Astrocyte (in vitro differentiated cells and primary cell): ENCODE measurements around the gene HES3. TPM values are rescaled to one million over a fixed set of nuclear protein-coding genes. Genes with fewer than 3 reads are reported as not detected.

Source experiments
- DNase-seq: peaks from one replicate; pipeline ENCODE4 v3.0.0-alpha.2; 2010; ENCODE audit warnings: low read depth
- FAIRE-seq: peaks from 2 replicates; lab custom pipeline; 2011; peaks lifted over from hg19 to GRCh38; lab: Jason Lieb, UNC
- H2AFZ ChIP-seq: 2 replicates; pipeline ENCODE4 v1.6.0; 2012; ENCODE audit warnings: low read depth, low read length, inconsistent platforms
- H3K27ac ChIP-seq: 2 replicates; pipeline ENCODE4 v1.5.1; 2011; ENCODE audit warnings: low read depth, low read length, inconsistent platforms
- H3K27me3 ChIP-seq: 2 replicates; pipeline ENCODE4 v1.6.0; 2011; ENCODE audit warnings: low read length, inconsistent platforms; ENCODE audit not compliant: insufficient read depth
- H3K36me3 ChIP-seq: 2 replicates; pipeline ENCODE4 v1.5.1; 2011; ENCODE audit warnings: low read length, inconsistent platforms; ENCODE audit not compliant: insufficient read depth
- H3K4me1 ChIP-seq: 2 replicates; pipeline ENCODE4 v1.5.1; 2011; ENCODE audit warnings: low read length, inconsistent platforms; ENCODE audit not compliant: insufficient read depth
- H3K4me2 ChIP-seq: 2 replicates; pipeline ENCODE4 v1.6.0; 2012; ENCODE audit warnings: low read length, inconsistent platforms
- H3K4me3 ChIP-seq: 2 replicates; pipeline ENCODE4 v1.5.1; 2011; ENCODE audit warnings: low read depth, mild to moderate bottlenecking, low read length, inconsistent platforms; ENCODE audit not compliant: insufficient read depth
- H3K79me2 ChIP-seq: 2 replicates; pipeline ENCODE4 v1.6.0; 2012; ENCODE audit warnings: mild to moderate bottlenecking, low read length, inconsistent platforms; ENCODE audit not compliant: insufficient read depth
- H3K9ac ChIP-seq: 2 replicates; pipeline ENCODE4 v1.6.0; 2012; ENCODE audit warnings: mild to moderate bottlenecking, low read length, inconsistent platforms
- H3K9me3 ChIP-seq: 2 replicates; pipeline ENCODE4 v1.5.1; 2012; ENCODE audit warnings: low read depth, mild to moderate bottlenecking, low read length, inconsistent platforms; ENCODE audit not compliant: insufficient read depth
- H4K20me1 ChIP-seq: 2 replicates; pipeline ENCODE4 v1.6.0; 2012; ENCODE audit warnings: low read length, inconsistent platforms; ENCODE audit not compliant: insufficient read depth
- H3K27ac Mint-ChIP-seq: one replicate; pipeline ENCODE4 v1.8.0; 2021; ENCODE audit warnings: mild to moderate bottlenecking, mixed read lengths; ENCODE audit not compliant: unreplicated experiment
- H3K27me3 Mint-ChIP-seq: one replicate; pipeline ENCODE4 v1.8.0; 2021; ENCODE audit warnings: low read depth, mixed read lengths; ENCODE audit not compliant: unreplicated experiment
- H3K36me3 Mint-ChIP-seq: one replicate; pipeline ENCODE4 v1.8.0; 2021; ENCODE audit warnings: low read depth, mixed read lengths; ENCODE audit not compliant: unreplicated experiment
- H3K4me1 Mint-ChIP-seq: one replicate; pipeline ENCODE4 v1.8.0; 2021; ENCODE audit warnings: low read depth, mixed read lengths; ENCODE audit not compliant: unreplicated experiment
- H3K4me3 Mint-ChIP-seq: one replicate; pipeline ENCODE4 v1.8.0; 2021; ENCODE audit warnings: mild to moderate bottlenecking, moderate library complexity, mixed read lengths; ENCODE audit not compliant: unreplicated experiment
- H3K9me3 Mint-ChIP-seq: one replicate; pipeline ENCODE4 v1.8.0; 2021; ENCODE audit warnings: mild to moderate bottlenecking, mixed read lengths; ENCODE audit not compliant: unreplicated experiment
- CTCF ChIP-seq: IDR thresholded peaks from 2 replicates; pipeline ENCODE4 v1.5.1; 2011; ENCODE audit warnings: low read depth, mild to moderate bottlenecking, inconsistent platforms, low read length, moderate library complexity; ENCODE audit not compliant: insufficient read depth
- EZH2 ChIP-seq: IDR thresholded peaks from 2 replicates; pipeline ENCODE4 v1.6.1; 2012; ENCODE audit warnings: mild to moderate bottlenecking, low read length, inconsistent platforms; ENCODE audit not compliant: insufficient read depth
- total RNA-seq: library from RNA; stranded (reverse); gene quantifications from 2 replicates; pipeline ENCODE4 v1.2.1, GENCODE V29; 2021

Gene HES3
- total RNA-seq, 1 donor from 2014 or later, result not detected

- Histone ChIP-seq H3K4me1 (peaks cover 13% of the 10 kb centered on the region), H3K27me3 (no peaks in the 10 kb centered on the region), H3K79me2 (peaks cover 45% of the 10 kb centered on the region), H4K20me1 (peaks cover 32% of the 10 kb centered on the region), H2AFZ (peak overlapping the region; percentile 82), H3K36me3 (peaks cover 11% of the 10 kb centered on the region), H3K9me3 (no peaks in the 10 kb centered on the region), H3K27ac (peak overlapping the region; percentile 85), H3K4me2 (peak overlapping the region; percentile 94), H3K9ac (peak overlapping the region; percentile 97), H3K4me3 (peak overlapping the region; percentile 98)
- no peak for FAIRE-seq
- Mint-ChIP-seq H3K27me3 (no peaks in the 10 kb centered on the region), H3K4me3 (peak overlapping the region; percentile 96), H3K4me1 (peaks cover 17% of the 10 kb centered on the region), H3K27ac (peak overlapping the region; percentile 89), H3K36me3 (peaks cover 4% of the 10 kb centered on the region), H3K9me3 (no peaks in the 10 kb centered on the region)
- TF ChIP-seq EZH2, result no peak
- TF ChIP-seq CTCF, result no peak
- no peak for DNase-seq
Observed at GRCh38 chr1:6200188-6200809, 43.7 kb upstream of the HES3 start.

- no peak for DNase-seq
- H2AFZ ChIP-seq, result no peak overlapping the region
- H3K27me3 ChIP-seq, result no peaks in the 10 kb centered on the region
- H3K27ac ChIP-seq, result no peak overlapping the region
- no peak for TF ChIP-seq EZH2
- no peak for TF ChIP-seq CTCF
- H3K79me2 ChIP-seq, result peaks cover 26% of the 10 kb centered on the region
- H3K9ac ChIP-seq, result no peak overlapping the region
- peaks cover 24% of the 10 kb centered on the region for H4K20me1 ChIP-seq
- Mint-ChIP-seq H3K4me1 (peaks cover 14% of the 10 kb centered on the region), H3K27ac (no peak overlapping the region), H3K36me3 (no peaks in the 10 kb centered on the region), H3K9me3 (no peaks in the 10 kb centered on the region), H3K4me3 (no peak overlapping the region), H3K27me3 (no peaks in the 10 kb centered on the region)
- no peak for FAIRE-seq
- H3K4me2 ChIP-seq, result no peak overlapping the region
- peaks cover 2% of the 10 kb centered on the region for H3K36me3 ChIP-seq
- no peak overlapping the region for H3K4me3 ChIP-seq
- peaks cover 25% of the 10 kb centered on the region for H3K4me1 ChIP-seq
- no peaks in the 10 kb centered on the region for H3K9me3 ChIP-seq
Observed at GRCh38 chr1:6202256-6202655, 41.7 kb upstream of the HES3 start.

DNA sequence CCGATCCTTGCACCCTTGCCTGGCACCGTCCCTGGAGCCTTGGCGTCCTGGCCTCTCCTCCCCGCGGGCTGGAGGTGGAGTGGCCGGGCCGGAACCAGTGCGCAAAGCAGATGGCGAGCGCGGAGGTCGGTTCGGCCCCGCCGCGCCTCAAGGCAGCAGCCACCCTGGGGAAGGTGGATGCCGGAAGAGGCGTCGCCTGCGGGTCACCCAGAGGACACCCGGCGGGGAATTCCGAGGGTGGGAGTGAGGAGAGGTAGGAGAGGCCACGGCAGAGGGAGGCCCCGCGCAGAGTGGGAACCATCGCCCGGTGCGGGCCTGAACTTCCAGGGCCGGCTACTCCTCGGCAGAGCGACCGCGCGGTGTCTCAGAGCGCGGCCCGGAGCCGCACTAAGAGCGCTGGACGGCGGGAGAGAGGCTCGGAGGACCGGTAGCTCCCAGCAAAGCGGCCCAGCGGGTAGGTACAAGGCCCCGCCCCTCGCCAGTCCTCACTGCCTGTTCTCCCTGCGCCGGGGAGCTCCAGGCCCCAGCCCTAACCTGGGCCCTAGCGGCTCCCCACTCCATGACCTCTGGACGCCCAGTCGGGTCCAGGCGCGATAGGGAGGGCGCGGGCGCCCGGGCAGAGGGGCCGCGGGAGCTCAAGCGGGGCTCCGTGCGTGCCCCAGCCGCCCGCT is 38.0 kb upstream of the HES3 start, which contains the start of gene RNF207:
Gene RNF207 (plus strand): TSS at position 271 of the 671 bp plus-strand sequence. CDS start 417 bp downstream, outside the sequence.
- H3K9ac ChIP-seq, result peak within 1 kb of the TSS; percentile 69
- DNase-seq (peak; percentile 68), FAIRE-seq (no peak)
- Mint-ChIP-seq H3K36me3 (no peaks in the 10 kb centered on the region), H3K4me1 (peaks cover 3% of the 10 kb centered on the region), H3K27me3 (no peaks in the 10 kb centered on the region), H3K27ac (no peak within 1 kb of the TSS), H3K4me3 (no peak within 1 kb of the TSS), H3K9me3 (no peaks in the 10 kb centered on the region)
- H2AFZ ChIP-seq, result peak within 1 kb of the TSS; percentile 90
- no peaks in the 10 kb centered on the region for H3K27me3 ChIP-seq
- peak within 1 kb of the TSS; percentile 88 for H3K4me2 ChIP-seq
- peak; percentile 20 for TF ChIP-seq EZH2
- TF ChIP-seq CTCF, result no peak
- H3K27ac ChIP-seq, result no peak within 1 kb of the TSS
- peak within 1 kb of the TSS; percentile 65 for H3K4me3 ChIP-seq
- no peaks in the 10 kb centered on the region for H3K9me3 ChIP-seq
- peaks cover 24% of the 10 kb centered on the region for H3K4me1 ChIP-seq
- no peaks in the 10 kb centered on the region for H3K79me2 ChIP-seq
- peaks cover 24% of the 10 kb centered on the region for H4K20me1 ChIP-seq
- H3K36me3 ChIP-seq, result no peaks in the 10 kb centered on the region
